Measurements from ENCODE around the gene RUVBL2.

Gene RUVBL2

DNA sequence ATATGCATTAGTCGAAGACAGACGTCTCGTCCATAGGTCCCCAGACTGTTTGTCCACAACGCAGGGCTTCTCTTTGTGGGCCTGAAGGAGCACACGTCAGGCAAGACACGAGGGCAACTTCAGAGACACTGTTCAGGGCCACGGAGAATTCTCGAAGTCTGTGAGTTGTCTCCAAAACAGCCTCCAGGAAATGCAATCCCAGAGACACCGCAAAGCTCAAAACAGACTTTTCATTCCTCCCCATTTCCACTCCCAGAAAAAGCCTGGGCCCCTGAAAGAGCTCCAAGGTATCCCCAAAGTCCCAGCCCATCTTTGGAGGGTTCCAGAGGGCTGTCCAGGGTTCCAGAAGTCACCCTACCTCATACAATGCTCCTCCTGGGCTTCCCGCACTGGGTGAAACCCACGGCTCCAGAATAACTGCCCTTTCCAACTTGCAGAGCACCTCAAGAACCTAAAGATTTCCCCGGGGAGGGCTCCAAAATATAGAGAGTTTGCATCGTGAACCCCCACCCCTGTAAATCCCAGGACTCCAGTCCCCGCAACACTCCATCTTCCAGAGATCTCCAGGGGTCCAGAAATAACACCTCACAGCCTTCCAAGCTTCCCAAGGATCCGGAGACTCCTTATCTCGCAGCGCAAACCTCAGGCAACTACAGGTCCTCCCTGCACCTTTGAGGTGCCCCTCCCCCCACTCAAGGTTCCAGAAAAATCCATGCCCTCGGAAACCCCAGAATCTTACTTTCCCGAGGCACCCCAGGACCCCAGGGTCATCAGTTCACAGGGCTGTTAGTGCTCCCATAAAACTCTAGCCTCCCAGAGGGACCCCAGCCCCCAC is 29.3 kb upstream of the RUVBL2 start:
- no peak for DNase-seq (ENCODE audit: low spot score)

DNA sequence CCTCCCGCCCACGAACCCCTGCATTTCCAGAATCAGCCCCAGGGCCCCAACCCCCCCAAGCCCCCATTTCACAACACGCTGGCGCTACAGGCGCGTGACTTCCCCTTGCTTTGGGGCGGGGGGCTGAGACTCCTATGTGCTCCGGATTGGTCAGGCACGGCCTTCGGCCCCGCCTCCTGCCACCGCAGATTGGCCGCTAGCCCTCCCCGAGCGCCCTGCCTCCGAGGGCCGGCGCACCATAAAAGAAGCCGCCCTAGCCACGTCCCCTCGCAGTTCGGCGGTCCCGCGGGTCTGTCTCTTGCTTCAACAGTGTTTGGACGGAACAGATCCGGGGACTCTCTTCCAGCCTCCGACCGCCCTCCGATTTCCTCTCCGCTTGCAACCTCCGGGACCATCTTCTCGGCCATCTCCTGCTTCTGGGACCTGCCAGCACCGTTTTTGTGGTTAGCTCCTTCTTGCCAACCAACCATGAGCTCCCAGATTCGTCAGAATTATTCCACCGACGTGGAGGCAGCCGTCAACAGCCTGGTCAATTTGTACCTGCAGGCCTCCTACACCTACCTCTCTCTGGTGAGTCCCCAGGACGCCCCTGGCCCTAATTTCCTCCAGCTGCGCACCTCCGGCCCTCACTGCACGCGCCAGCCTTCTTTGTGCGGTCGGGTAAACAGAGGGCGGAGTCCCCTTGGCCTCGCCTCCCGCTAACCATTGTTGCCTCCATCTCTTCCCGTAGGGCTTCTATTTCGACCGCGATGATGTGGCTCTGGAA is 28.5 kb upstream of the RUVBL2 start, which contains the start of gene FTL:
TSS of gene FTL (plus strand) at position 270 of the 766 bp plus-strand sequence. CDS start at position 469, 199 bp downstream.
- DNase-seq (ENCODE audit: low spot score), result peak; percentile 84

DNA sequence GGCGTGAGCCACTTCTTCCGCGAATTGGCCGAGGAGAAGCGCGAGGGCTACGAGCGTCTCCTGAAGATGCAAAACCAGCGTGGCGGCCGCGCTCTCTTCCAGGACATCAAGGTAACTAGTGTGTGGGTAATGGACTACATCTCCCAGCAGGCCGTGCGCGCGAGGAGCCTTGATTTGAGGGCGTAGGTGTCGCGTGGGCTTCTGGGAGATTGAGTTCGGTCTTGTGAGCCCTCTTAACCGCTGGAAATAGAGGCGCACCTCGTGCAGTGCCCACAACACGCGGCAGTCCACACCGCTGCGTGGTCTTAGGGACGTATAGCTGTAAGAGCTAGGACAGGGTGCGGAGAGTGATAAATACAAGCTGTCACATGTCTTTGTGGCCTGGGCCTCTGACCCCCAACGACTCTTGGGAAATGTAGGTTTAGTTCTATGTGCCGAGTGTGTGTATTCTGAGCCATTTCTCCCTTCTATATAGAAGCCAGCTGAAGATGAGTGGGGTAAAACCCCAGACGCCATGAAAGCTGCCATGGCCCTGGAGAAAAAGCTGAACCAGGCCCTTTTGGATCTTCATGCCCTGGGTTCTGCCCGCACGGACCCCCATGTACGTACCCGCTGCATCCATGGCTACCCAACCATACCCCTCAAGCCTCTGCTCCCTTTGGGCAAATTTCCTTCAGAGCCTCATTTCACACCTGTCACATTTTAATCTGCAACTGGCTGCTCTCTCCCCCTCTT is 27.7 kb upstream of the RUVBL2 start:
- DNase-seq (ENCODE audit: low spot score), result peak; percentile 69

DNA sequence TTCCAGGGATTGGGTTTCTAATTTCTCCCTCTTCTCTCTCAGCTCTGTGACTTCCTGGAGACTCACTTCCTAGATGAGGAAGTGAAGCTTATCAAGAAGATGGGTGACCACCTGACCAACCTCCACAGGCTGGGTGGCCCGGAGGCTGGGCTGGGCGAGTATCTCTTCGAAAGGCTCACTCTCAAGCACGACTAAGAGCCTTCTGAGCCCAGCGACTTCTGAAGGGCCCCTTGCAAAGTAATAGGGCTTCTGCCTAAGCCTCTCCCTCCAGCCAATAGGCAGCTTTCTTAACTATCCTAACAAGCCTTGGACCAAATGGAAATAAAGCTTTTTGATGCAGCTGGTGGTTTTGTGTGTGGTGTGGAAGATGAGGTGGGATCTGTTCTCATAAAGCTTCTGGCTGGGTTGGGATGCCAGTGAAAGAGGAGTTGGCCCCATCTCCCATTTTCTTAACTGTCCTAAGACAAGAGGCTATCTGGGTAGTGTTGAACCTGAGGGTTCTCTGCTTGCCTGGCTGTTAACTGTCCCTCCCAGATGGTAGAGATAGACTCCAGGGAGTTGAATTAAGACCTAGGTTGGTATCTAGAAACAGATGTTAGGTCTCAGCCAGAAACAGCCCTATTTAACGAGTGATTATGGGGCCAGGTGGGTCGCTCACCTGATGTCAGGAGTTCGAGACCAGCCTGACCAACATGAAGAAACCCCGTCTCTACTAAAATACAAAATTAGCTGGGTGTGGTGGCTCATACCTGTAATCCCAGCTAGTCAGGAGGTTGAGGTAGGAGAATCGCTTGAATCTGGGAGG is 26.9 kb upstream of the RUVBL2 start:
- no peak for DNase-seq (ENCODE audit: low spot score)

DNA sequence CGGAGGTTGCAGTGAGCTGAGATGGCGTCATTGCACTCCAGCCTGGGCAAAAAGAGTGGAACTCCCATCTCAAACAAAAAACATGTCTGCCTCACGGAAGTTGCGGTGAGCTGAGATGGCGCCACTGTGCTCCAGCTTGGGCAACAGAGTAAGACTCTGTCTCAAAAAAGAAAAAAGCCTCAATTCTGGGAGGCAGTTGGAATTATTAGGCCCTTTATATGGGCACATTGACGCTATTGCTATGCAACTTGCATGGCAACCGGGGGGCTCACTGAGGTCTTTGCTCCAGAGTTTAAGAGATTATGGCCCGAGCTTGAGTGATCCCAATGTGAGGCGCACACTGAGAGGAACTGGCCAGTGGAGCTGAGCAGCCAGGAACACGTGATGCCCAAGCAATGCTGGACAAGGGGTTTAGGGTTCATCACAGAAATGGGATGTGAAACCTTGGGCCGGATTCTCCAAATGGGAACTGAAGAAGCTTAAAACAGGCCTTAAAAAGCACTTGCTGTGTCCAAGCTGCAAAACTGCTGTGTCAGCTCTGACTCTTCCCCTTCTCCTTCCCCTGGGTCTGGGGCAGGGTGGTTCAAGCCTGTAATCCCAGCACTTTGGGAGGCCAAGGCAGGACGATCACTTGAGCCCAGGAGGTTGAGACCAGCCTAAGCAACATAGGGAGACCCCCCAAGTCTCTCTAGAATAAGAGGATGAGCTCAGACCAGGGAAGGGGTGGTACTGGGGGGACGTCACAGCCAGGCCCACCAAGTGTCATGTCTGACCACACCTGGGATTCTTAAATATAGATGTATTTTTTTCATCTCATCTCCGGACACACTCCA is 26.1 kb upstream of the RUVBL2 start:
- DNase-seq (ENCODE audit: low spot score), result no peak

DNA sequence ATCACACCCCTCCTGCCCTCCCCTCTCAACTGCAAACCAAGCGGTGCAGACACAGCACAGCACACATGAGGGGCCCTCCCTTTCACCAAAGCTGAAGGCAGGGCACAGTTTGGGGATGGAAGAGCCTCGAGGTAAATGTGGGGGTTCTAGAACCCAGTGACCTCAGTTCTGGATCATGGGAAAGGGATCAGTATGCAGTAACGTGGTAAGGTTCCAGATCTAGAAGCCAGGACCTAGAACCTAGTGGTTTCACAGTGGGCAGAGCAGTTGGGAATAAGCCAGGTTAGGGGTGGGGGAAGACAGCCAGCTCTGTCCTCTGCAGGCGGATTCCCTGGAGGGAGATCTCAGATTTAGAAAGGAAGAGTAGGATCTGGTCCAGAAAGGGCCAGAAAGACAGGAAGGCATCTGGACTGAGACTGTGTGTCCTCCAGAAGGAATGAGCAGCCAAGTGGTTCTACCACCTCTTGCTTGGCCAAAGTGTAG is 25.5 kb upstream of the RUVBL2 start:
- no peak for DNase-seq (ENCODE audit: low spot score)

DNA sequence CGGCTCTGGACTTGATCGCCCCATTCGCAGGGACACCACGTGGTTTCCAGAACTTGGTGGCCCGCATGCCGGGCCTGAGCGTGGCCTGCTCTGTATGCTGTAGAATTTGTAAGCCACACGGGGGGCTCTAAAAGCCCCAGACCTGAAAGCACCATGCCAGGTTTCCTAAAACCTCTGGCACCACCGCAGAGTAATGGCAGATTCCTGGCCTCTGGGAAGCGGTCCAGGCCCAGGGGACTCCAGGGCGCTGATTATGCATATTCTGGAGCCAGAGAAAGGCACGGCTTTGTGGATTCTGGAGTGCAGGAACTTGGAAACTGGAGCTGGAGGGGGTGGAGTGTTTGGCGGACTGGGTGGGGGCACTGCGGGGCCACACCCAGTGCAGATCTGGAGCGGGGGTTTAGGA is 24.9 kb upstream of the RUVBL2 start:
- DNase-seq (ENCODE audit: low spot score), result no peak

DNA sequence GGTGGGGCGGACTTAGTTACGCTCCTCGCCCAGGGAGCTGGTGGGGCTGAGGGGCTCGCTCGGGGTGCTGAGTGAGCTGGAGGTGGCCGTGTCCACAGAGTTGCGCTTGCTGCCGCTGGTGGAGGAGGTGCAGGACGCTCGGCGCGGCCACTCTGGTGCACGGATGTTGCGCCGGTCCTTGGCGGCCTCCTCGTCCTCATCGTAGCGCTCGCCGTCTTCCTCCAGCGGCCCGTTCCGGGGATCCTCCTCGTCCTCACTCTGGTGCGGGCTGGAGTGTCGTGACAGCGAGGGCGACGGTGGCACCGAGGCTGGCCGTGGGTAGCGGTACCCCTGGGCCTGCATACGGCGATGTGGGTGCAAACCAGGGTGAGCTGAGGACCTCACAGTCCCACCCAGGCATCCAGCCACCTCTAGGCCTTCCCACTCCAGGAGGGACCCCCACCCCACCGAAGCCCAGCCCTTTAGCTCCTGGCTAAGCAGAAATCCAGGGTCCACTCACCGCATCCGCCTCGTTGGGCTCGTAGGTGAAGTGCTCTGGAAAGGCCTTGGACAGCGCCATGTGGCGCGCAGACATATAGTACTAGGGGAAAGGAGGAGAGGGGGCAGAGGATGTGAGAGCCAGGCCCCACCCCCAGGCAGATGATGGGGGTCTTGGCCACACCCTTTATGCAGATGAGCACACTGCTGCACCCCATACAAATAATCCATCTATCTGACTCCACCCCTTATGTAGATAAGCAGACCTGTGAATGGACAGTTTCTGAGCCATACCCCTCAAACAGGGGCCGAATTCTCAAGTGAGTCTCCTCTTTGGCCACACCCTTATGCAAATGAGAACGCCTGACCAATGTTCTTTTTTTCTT is 24.2 kb upstream of the RUVBL2 start:
- no peak for DNase-seq (ENCODE audit: low spot score)

DNA sequence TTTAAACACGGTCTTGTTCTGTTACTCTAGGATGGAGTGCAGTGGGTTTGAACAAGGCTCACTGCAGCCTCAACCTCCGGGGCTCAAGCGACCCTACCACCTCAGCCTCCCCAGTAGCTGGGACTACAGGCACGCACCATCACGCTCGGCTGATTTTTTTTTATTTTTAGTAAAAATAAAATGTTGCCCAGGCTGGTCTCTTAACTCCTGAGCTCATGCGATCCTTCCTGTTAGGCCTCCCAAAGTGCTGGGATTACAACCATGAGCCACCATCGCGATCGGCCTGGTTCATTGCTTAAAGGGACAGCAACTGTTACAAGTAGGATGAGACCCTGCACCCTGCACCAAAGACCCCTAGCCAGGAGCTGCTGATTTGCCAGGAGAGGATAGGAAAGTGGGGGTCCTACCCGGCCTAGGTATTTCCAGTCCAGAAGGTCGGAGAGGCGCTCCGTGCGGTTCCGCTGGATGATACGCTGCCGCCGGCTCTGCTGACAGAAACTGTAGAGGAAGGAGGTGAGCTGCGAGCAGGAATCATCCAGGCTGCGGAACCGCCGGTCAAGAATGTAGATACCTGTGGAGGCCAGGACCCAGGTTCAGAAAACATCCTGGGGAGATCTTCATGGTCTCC is 23.4 kb upstream of the RUVBL2 start:
- no peak for DNase-seq (ENCODE audit: low spot score)

DNA sequence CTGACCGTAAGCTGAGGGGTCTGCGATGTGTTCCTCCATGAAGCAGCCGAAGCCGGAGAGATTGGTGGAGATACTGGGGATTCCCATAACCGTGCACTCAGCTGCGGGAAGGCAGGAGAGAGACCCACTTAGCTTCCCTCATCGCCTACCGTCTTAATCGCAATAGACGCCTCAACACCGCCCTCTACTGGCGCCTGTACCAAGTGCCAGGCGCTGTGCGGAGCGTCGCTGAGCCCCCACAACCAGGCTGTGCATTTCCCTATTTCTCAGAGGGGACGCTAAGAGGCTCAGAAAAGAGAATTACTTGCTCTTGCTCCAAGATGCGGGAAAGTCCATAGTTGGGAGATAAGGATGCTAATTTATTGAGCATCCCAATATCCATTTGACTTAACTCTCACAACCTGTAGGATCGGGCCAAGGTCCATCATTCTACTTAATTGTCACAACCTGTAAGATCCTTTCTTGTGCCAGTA is 22.7 kb upstream of the RUVBL2 start:
- DNase-seq (ENCODE audit: low spot score), result peak; percentile 81

DNA sequence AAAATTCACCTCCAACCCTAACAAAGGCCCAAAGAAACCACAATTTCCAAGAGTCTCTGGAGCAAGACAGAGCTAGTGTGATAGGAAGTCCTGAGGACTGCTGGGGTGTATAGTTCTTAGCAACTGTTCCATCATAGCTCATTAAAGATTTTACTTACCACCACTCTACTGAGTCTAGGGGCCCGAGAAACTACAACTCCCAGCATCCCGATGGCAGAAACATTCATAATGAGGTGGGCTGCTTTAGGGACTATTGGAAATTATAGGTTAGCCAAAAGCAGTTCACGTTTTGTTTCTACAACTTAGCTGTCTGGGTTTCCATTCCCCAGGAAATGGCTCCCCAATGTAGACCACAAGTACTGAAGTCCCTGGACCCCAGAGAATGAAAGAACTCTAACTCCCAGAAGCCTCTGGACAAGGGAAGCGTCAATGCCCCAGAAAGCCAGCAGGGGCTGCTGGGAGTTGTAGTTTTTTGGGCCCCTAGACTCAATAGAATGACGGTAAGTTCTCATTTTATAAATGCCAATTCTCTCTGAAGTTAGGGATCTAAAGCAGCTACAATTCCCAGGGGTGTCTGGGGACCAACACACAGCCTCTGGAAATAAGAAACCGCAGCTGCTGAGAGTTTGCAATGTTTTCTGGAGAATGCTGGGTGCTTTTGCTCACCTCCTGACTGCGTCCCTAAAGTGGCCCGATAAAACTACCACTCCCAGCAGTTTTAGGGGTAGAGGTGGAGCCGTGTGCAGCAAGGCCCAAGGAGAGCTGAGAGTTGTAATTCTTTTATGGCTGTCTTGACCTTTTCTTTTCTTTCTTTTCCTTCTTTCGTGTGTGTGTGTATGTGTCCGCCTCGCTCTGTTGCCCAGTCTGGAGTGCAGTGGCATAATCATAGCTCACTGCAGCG is 17.5 kb upstream of the RUVBL2 start:
- DNase-seq (ENCODE audit: low spot score), result no peak

DNA sequence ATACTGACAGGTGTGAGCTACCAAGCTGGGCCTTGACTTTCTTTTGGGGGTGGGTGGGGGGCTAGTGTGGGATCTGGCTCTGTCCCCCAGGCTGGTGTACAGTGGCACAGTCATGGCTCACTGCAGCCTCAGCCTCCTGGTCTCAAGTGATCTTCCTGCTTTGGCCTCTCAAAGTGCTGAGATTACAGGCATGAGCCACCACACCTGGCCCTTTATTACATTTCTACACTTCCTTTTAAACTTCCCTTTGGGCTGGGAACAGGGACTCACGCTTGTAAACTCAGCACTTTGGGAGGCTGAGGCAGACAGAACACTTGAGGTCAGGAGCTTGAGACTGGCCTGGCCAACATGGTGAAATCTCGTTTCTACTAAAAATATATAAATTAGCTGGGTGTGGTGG is 16.6 kb upstream of the RUVBL2 start:
- no peak for DNase-seq (ENCODE audit: low spot score)

DNA sequence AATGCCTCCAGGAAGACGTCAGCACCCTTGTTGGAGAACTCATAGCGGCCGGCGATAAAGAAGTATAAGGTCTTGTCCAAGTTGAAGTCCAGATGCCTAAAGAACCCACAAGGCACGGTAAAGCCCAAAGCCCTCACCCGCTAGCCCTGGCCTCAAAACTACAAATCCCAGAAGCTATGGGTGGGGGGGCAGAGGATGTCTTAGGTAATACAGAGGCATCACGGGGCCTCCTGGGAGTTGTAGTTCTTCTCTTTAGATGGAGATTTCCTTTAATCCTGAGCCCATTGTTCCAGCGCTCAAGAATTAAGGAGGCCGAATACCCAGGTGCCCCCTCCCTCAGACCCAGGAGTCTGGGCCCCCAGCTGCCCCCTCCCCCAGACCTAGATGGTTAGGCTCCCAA is 11.4 kb upstream of the RUVBL2 start:
- no peak for DNase-seq (ENCODE audit: low spot score)

DNA sequence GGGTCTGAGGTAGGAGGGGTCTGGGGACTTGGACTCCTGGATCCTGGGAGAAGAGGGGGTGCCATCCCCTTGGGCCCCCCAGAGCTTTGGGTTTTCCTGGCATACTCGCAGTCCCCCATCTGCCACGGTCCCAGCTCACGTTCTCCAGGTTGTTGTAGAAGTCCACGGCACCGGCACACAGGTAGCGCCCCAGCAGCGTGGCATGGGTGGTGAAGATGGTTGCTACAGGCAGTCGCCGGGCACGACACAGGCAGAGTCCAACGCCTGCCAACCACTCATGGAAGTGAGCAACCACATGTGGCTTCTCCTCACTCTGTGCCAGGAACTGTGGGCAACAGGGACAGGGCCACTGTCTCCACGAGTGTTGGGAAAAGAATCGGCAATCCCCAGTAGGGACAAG is 8.0 kb upstream of the RUVBL2 start:
- no peak for DNase-seq (ENCODE audit: low spot score)

DNA sequence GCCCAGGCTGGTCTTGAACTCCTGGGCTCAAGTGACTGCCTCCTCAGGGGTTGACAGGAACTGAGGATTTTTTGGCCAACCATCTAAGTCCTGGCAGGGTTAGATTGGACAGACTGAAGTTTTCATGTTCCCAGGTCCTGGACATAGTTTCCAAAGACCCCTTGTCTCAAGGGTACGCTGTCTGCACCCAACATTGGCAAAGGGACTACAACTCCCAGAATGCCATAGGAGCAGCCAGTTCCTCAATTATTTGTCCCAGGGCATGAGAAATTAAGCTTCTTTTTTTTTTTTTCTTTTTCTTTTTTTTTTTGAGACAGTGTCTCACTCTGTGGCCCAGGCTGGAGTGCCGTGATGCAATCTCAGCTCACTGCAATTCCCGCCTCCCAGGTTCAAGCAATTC is 7.5 kb upstream of the RUVBL2 start:
- no peak for DNase-seq (ENCODE audit: low spot score)

DNA sequence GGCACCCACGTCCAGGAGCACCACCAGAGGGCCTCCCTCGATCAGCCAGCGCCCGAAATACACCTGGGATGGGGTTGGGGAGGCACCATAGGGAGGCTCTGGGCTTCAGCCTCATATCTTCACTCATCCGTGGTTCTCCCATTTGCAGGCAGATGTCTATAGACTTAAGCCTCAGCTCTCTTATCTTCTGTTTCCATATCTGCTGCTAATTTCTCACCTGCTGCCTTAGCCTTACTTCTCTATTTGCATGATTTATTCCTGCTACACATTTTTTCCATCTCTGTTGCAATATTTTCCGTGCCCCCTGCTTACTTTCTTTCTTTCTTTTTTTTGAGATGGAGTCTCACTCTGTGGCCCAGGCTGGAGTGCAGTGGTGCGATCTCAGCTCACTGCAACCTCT is 6.4 kb upstream of the RUVBL2 start:
- no peak for DNase-seq (ENCODE audit: low spot score)

DNA sequence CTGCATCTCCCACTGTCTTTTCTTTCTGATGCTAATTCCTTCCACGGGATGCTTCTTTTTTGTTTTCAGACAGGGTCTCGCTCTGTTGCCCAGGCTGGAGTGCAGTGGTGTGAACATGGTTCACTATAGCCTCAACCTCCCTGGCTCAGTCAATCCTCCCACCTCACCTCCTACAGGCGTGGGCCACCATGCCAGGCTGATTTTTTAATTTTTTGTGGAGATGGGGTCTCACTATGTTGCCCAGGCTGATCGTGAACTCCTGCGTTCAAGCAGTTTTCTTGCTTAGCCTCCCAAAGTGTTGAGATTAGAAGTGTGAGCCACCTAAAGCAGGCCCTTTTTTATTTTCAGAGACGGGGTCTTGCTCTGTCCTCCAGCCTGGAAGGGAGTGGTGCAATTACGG is 5.4 kb upstream of the RUVBL2 start:
- no peak for DNase-seq (ENCODE audit: low spot score)

DNA sequence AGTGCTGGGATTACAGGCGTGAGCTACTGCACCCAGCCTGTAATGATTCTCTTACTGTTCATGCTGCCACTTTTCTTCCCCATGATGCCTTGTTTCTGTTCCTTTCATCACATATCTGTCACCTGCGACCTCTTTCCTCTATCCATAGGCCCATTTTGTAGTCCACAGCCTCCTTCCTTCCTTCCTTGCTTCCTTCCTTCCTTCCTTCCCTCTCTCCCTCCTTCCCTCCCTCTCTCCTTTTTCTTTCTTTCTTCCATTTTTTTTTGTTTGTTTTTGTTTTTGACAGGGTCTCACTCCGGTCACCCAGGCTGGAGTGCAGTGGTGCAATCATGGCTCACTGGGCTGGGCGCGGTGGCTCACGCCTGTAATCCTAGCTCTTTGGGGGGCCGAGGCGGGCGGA is 4.8 kb upstream of the RUVBL2 start:
- no peak for DNase-seq (ENCODE audit: low spot score)
